Neural crest cell (in vitro differentiated cells): ENCODE measurements around the gene GDF15. TPM values are rescaled to one million over a fixed set of nuclear protein-coding genes. Genes with fewer than 3 reads are reported as not detected.

Source experiments
- DNase-seq: peaks from one replicate; pipeline ENCODE4 v3.0.0; 2021; ENCODE audit warnings: low read depth, mixed read lengths, low spot score
- H3K27ac Mint-ChIP-seq: one replicate; pipeline ENCODE4 v1.8.0; 2021; ENCODE audit warnings: mild to moderate bottlenecking, mixed read lengths; ENCODE audit not compliant: unreplicated experiment
- H3K27me3 Mint-ChIP-seq: 2 replicates; pipeline ENCODE4 v1.8.0; 2021; ENCODE audit warnings: low read depth, mild to moderate bottlenecking, mixed read lengths
- H3K36me3 Mint-ChIP-seq: 2 replicates; pipeline ENCODE4 v1.8.0; 2021; ENCODE audit warnings: low read depth, mild to moderate bottlenecking, mixed read lengths
- H3K4me1 Mint-ChIP-seq: 2 replicates; pipeline ENCODE4 v1.8.0; 2021; ENCODE audit warnings: mixed read lengths
- H3K4me3 Mint-ChIP-seq: one replicate; pipeline ENCODE4 v1.8.0; 2021; ENCODE audit warnings: mild to moderate bottlenecking, mixed read lengths
- H3K9me3 Mint-ChIP-seq: 2 replicates; pipeline ENCODE4 v1.8.0; 2021; ENCODE audit warnings: mixed read lengths
- microRNA-seq: library from miRNA; unstranded; fragments of <30 nt; microRNA quantifications from one replicate; pipeline ENCODE4, GENCODE V29; 2020
- total RNA-seq: library from RNA; stranded (reverse); gene quantifications from 2 replicates; pipeline ENCODE4 v1.2.1, GENCODE V29; 2021
- TF ChIP-seq, protein P1 (sequence below): fragments of 200-600 bp; sonication (generic); conservative IDR thresholded peaks from 2 replicates; pipeline ENCODE4 v1.5.0; 2021; ENCODE audit warnings: antibody characterized with exemption, mild to moderate bottlenecking

GDF15 gene
- total RNA-seq, 1 donor from 2014 or later = 1.2 TPM

DNA sequence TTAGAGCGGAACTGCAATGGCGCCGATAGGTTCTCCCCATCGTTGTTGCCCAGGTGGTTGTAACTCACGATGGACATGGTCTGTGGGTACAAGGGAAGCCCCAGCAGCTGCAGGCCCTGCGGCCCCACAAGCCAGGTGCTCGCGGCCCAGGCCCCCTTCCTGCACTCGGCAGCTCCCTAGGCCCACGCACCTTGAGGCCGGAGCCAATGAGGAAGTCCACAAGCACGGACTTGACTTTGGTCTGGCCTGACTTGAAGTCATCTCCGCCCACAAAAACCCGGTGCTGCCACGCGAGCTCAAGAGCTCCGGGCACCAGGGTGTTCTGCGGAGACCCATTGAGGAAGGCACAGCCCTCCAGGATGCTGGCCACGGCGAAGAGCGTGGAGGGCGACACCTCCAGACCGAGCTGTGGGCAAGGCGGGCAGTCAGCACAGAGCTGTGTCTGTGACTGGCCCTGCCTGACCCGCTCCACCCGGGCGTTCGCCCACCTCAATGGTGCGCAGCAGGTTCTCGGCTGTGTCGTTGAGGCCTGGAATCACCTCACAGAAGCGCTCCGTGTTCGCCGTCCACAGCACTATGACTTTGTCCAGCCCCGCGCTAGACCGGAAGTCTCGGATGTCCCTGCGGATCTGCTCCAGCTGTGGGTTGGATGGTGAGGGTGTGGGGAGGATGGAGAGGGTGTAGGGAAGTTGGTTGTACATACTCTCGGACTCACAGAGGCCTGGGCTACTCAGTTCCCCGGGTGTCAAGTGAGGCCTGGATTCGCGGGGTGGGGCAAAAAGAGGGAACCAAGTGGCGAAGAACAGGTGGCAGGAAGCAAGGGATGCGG is 50.1 kb downstream of the GDF15 start:
- Mint-ChIP-seq H3K4me3 (peak overlapping the region; percentile 85), H3K27me3 (peaks cover 11% of the 10 kb centered on the region), H3K27ac (no peak overlapping the region), H3K9me3 (no peaks in the 10 kb centered on the region), H3K36me3 (no peaks in the 10 kb centered on the region), H3K4me1 (peaks cover 42% of the 10 kb centered on the region)
- TF ChIP-seq, protein P1, sequence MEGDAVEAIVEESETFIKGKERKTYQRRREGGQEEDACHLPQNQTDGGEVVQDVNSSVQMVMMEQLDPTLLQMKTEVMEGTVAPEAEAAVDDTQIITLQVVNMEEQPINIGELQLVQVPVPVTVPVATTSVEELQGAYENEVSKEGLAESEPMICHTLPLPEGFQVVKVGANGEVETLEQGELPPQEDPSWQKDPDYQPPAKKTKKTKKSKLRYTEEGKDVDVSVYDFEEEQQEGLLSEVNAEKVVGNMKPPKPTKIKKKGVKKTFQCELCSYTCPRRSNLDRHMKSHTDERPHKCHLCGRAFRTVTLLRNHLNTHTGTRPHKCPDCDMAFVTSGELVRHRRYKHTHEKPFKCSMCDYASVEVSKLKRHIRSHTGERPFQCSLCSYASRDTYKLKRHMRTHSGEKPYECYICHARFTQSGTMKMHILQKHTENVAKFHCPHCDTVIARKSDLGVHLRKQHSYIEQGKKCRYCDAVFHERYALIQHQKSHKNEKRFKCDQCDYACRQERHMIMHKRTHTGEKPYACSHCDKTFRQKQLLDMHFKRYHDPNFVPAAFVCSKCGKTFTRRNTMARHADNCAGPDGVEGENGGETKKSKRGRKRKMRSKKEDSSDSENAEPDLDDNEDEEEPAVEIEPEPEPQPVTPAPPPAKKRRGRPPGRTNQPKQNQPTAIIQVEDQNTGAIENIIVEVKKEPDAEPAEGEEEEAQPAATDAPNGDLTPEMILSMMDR = no peak
- DNase-seq = no peak

DNA sequence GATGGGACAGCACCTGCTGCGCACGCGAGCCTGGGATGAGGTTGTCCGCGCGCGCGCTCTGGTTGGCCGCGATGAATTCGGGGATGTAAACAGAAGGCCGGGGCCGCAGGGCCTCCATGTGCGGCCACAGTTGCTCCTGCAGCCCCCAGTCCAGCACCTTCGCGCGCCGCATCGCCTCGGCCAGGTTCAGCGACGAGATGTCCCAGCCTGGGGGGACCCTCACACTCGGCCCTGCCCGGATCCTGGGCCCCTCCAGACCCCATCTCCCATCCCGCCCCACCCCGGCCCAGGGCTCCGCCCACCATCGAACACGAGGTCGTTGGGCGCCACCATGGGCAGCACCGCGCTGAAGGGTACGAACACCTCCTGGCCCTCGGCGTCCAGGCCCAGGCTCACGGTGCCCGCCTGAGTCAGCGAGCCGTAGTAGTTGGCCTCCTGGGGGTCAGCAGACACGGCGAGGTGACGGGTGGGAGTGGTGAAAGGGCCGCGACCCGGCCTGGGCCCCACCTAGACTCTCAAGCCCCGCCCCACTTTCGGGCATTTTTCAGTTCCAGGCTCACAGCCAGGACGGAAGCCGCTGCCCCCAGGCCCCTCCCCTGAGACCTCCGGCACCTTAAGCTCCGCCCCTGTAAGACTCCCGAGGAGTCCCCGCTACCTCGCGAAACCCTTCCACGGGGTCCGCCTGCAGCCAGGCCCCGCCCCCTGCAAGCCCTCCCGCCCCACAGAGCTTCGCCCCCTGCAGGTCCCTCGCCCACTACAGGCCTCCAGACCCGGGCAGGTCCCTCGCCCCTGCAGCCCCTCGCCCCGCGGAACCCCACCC is 50.9 kb downstream of the GDF15 start:
- peak overlapping the region; percentile 90 for H3K4me3 Mint-ChIP-seq
- peak; percentile 69 for DNase-seq
- H3K9me3 Mint-ChIP-seq = no peaks in the 10 kb centered on the region
- peaks cover 11% of the 10 kb centered on the region for H3K27me3 Mint-ChIP-seq
- TF ChIP-seq, protein P1 = peak; percentile 40
- no peaks in the 10 kb centered on the region for H3K36me3 Mint-ChIP-seq
- peaks cover 42% of the 10 kb centered on the region for H3K4me1 Mint-ChIP-seq
- no peak overlapping the region for H3K27ac Mint-ChIP-seq

DNA sequence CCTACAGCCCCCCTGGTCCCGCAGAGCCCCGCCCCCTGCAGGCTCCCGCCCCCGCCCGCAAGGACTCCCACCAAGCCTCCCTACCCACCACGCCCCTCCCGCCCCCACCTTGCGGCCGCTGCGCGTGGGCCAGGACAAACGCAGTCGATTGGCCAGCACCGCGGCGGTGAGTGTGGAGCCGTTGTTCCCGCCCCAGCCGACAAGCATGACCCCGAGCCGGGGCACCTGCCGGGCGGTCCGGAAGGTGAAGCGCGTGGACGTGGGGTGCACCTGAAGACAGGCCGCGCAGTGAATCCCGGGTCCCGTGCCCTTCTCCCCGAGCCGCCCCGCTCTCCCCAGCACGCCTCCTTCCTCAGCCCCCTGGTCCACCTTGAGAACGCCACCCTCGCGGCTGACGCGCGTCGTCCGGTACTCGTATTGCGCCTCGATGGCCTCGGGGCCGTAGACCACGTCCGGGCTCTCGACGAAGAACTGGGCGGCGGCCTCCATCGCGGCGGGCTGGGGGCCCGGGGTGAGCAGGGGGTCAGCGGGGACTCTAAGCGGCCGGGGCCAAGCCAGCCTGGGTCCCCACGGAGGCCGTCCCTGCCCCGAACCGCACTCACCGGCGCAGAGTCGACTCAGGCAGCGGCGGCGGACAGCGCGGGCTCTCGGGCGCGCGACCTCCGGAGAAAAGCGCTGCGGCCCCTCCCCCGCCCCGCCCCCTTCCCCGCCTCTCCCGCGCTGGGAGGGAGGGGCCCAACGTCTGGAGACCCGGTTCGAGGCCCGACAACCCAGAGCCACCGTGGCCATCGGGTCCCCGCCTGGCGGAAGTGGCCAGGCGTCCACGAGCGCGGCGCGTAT is 51.8 kb downstream of the GDF15 start, which contains the start of gene ISYNA1:
Gene ISYNA1, minus strand, starts transcription at position 643 of the 840 bp plus-strand sequence. Its CDS starts 154 bp downstream, at position 489.
- peaks cover 43% of the 10 kb centered on the region for H3K4me1 Mint-ChIP-seq
- peaks cover 2% of the 10 kb centered on the region for H3K36me3 Mint-ChIP-seq
- H3K27me3 Mint-ChIP-seq = peaks cover 11% of the 10 kb centered on the region
- TF ChIP-seq, protein P1 = peak; percentile 20
- no peak for DNase-seq
- peak within 1 kb of the TSS; percentile 63 for H3K27ac Mint-ChIP-seq
- peaks cover 3% of the 10 kb centered on the region for H3K9me3 Mint-ChIP-seq
- peak within 1 kb of the TSS; percentile 90 for H3K4me3 Mint-ChIP-seq

DNA sequence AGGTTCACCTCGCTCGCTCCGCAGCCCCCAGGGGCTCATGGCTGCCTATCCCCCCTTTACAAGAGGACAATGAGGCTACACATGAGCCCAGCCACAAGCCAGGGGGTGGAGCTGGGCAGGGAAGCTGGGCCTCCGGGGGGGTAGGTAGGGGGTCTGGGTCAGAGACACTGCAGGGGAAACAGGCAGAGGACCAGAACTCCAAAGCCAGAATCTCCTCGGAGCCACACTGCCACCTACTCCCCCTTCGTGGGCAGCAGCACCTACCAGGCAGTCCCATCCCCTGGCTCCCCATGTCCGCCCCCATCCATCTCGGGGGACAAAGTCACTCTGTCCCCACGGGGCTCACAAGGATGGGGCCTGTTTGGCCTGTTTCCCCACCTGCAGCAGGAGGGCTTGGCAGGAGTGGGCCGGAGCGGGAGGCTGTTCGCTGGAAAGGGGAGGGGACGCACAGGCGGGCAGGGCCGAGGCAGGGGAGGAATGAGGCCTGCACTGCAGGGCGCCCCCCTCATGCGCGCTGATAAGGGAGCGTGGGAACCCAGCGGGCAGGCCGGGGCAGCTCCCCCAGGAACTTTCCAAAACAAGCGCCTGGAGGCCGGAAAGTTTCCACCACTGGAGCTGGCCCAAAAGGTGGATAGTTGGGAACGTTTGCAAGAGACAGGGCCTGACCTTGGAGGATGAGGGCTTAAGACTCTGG is 52.5 kb downstream of the GDF15 start:
- Mint-ChIP-seq H3K4me3 (peak overlapping the region; percentile 89), H3K4me1 (peaks cover 48% of the 10 kb centered on the region), H3K36me3 (peaks cover 2% of the 10 kb centered on the region), H3K27ac (no peak overlapping the region), H3K9me3 (peaks cover 3% of the 10 kb centered on the region), H3K27me3 (peaks cover 11% of the 10 kb centered on the region)
- DNase-seq = no peak
- TF ChIP-seq, protein P1 = no peak

Small RNA genes lying within 50 kb of the gene (microRNA-seq; reads per million reads assigned to microRNA genes)
- not detected for gene MIR3189

Other genes with a start within 250 kb of the GDF15 start
- 72.5 and 74.8 TPM in 2 replicates for gene PIK3R2, start 233.0 kb upstream of the GDF15 start, total RNA-seq
- not detected in 2 replicates for gene IFI30, start 212.3 kb upstream of the GDF15 start, total RNA-seq
- gene MPV17L2, start 192.9 kb upstream of the GDF15 start, total RNA-seq = 16.9 and 17.2 TPM in 2 replicates
- 9.2 and 9.9 TPM in 2 replicates for gene RAB3A, start 182.1 kb upstream of the GDF15 start, total RNA-seq
- gene PDE4C, start 159.7 kb upstream of the GDF15 start, total RNA-seq = 0.09 and 0.25 TPM in 2 replicates
- gene IQCN, start 111.7 kb upstream of the GDF15 start, total RNA-seq = 2.2 and 2.5 TPM in 2 replicates
- 73.6 and 85.1 TPM in 2 replicates for gene JUND, start 104.5 kb upstream of the GDF15 start, total RNA-seq
- gene LSM4, start 63.1 kb upstream of the GDF15 start, total RNA-seq = 283 and 292 TPM in 2 replicates
- gene PGPEP1, start 45.6 kb upstream of the GDF15 start, total RNA-seq = 5.2 and 8.3 TPM in 2 replicates
- not detected in 2 replicates for gene LRRC25, start 11.5 kb downstream of the GDF15 start, total RNA-seq
- gene SSBP4, start 33.2 kb downstream of the GDF15 start, total RNA-seq = 68.0 and 71.8 TPM in 2 replicates
- 251 and 254 TPM in 2 replicates for gene ISYNA1, start 52.0 kb downstream of the GDF15 start, total RNA-seq
- 11.1 and 14.2 TPM in 2 replicates for gene ELL, start 135.9 kb downstream of the GDF15 start, total RNA-seq
- 173 and 175 TPM in 2 replicates for gene FKBP8, start 157.4 kb downstream of the GDF15 start, total RNA-seq
- gene KXD1, start 171.7 kb downstream of the GDF15 start, total RNA-seq = 88.5 and 91.7 TPM in 2 replicates
- 1,081 and 1,137 TPM in 2 replicates for gene UBA52, start 185.7 kb downstream of the GDF15 start, total RNA-seq
- gene REX1BD, start 202.6 kb downstream of the GDF15 start, total RNA-seq = 71.8 and 71.9 TPM in 2 replicates
- 0.68 and 1.5 TPM in 2 replicates for gene CRLF1, start 220.6 kb downstream of the GDF15 start, total RNA-seq
- 6.4 and 6.5 TPM in 2 replicates for gene TMEM59L, start 226.7 kb downstream of the GDF15 start, total RNA-seq